ENCODE results near the gene CDX1. TPM values are rescaled to one million over a fixed set of nuclear protein-coding genes. Genes with fewer than 3 reads are reported as not detected.

The CDX1 gene
- total RNA-seq, 1 experiment from 2014 or later = 0.29 TPM

GRCh38 chr5:150197476-150197875, 30.9 kb downstream of the CDX1 start:
- Mint-ChIP-seq H3K27ac (ENCODE audit: unreplicated experiment) (no peak overlapping the region), H3K36me3 (ENCODE audit: insufficient read depth, unreplicated experiment) (no peaks in the 10 kb centered on the region), H3K9me3 (ENCODE audit: unreplicated experiment) (no peaks in the 10 kb centered on the region), H3K4me1 (ENCODE audit: low read depth, unreplicated experiment) (no peaks in the 10 kb centered on the region), H3K4me3 (ENCODE audit: unreplicated experiment) (no peak overlapping the region), H3K27me3 (ENCODE audit: insufficient read depth, unreplicated experiment) (no peaks in the 10 kb centered on the region)
- no peak for TF ChIP-seq CTCF (IDR thresholded peaks at IDR 0.05; ENCODE audit: insufficient read depth in 1 of 2, low read depth in 1 of 2, low read length in 1 of 2, severe bottlenecking in 1 of 2, unreplicated experiment in 1 of 2)
- H3K27me3 ChIP-seq (replicated peaks; ENCODE audit: control insufficient read depth, insufficient read depth, low read length) = no peaks in the 10 kb centered on the region
- no peak overlapping the region for H3K4me3 ChIP-seq (ENCODE audit: low read depth, low read length)
- no peak for DNase-seq
- H3K4me1 ChIP-seq = 0 out of 2 replicates have a peak, but pooled peaks cover 4% of the 10 kb centered on the region
- H3K36me3 ChIP-seq (ENCODE audit: control insufficient read depth, insufficient read depth, low read length) = no peaks in the 10 kb centered on the region
- CTCF ChIA-PET = no interaction called here
- no TSS peak for BruUV-seq (replicated peaks)
- POLR2A ChIA-PET = no interaction called here
- intact Hi-C loops (cut with micrococcal nuclease; ENCODE audit: unreplicated experiment) = no loop called here
- no peaks in the 10 kb centered on the region for H3K9me3 ChIP-seq

- no TSS peak for BruUV-seq (replicated peaks)
- H3K36me3 Mint-ChIP-seq (ENCODE audit: insufficient read depth, unreplicated experiment) = no peaks in the 10 kb centered on the region
- H3K4me1 Mint-ChIP-seq (ENCODE audit: low read depth, unreplicated experiment) = no peaks in the 10 kb centered on the region
- TF ChIP-seq CTCF (IDR thresholded peaks at IDR 0.05; ENCODE audit: insufficient read depth in 1 of 2, low read depth in 1 of 2, low read length in 1 of 2, severe bottlenecking in 1 of 2, unreplicated experiment in 1 of 2) = no peak
- H3K36me3 ChIP-seq (ENCODE audit: control insufficient read depth, insufficient read depth, low read length) = no peaks in the 10 kb centered on the region
- POLR2A ChIA-PET = no interaction called here
- CTCF ChIA-PET = no interaction called here
- no peaks in the 10 kb centered on the region for H3K27me3 ChIP-seq (replicated peaks; ENCODE audit: control insufficient read depth, insufficient read depth, low read length)
- H3K4me3 Mint-ChIP-seq (ENCODE audit: unreplicated experiment) = no peak overlapping the region
- H3K9me3 Mint-ChIP-seq (ENCODE audit: unreplicated experiment) = no peaks in the 10 kb centered on the region
- H3K27me3 Mint-ChIP-seq (ENCODE audit: insufficient read depth, unreplicated experiment) = no peaks in the 10 kb centered on the region
- DNase-seq = no peak
- H3K27ac Mint-ChIP-seq (ENCODE audit: unreplicated experiment) = no peak overlapping the region
- intact Hi-C loops (cut with micrococcal nuclease; ENCODE audit: unreplicated experiment) = no loop called here
- H3K4me1 ChIP-seq = no peaks in the 10 kb centered on the region
- H3K9me3 ChIP-seq = no peaks in the 10 kb centered on the region
- H3K4me3 ChIP-seq (ENCODE audit: low read depth, low read length) = no peak overlapping the region
Measured at GRCh38 chr5:150202501-150202900, 35.9 kb downstream of the CDX1 start.

GRCh38 chr5:150203832-150204589, 37.4 kb downstream of the CDX1 start:
- POLR2A ChIA-PET = no interaction called here
- H3K4me1 Mint-ChIP-seq (ENCODE audit: low read depth, unreplicated experiment) = peaks cover 6% of the 10 kb centered on the region
- no peaks in the 10 kb centered on the region for H3K36me3 ChIP-seq (ENCODE audit: control insufficient read depth, insufficient read depth, low read length)
- H3K27me3 Mint-ChIP-seq (ENCODE audit: insufficient read depth, unreplicated experiment) = no peaks in the 10 kb centered on the region
- no peaks in the 10 kb centered on the region for H3K9me3 ChIP-seq
- no peaks in the 10 kb centered on the region for H3K9me3 Mint-ChIP-seq (ENCODE audit: unreplicated experiment)
- no peaks in the 10 kb centered on the region for H3K36me3 Mint-ChIP-seq (ENCODE audit: insufficient read depth, unreplicated experiment)
- no peak for TF ChIP-seq CTCF (IDR thresholded peaks at IDR 0.05; ENCODE audit: insufficient read depth in 1 of 2, low read depth in 1 of 2, low read length in 1 of 2, severe bottlenecking in 1 of 2, unreplicated experiment in 1 of 2)
- CTCF ChIA-PET = no interaction called here
- BruUV-seq (replicated peaks) = no TSS peak
- H3K4me1 ChIP-seq = no peaks in the 10 kb centered on the region
- no peak overlapping the region for H3K4me3 ChIP-seq (ENCODE audit: low read depth, low read length)
- no peak for DNase-seq
- intact Hi-C loops (cut with micrococcal nuclease; ENCODE audit: unreplicated experiment) = no loop called here
- no peak overlapping the region for H3K4me3 Mint-ChIP-seq (ENCODE audit: unreplicated experiment)
- no peak overlapping the region for H3K27ac Mint-ChIP-seq (ENCODE audit: unreplicated experiment)
- no peaks in the 10 kb centered on the region for H3K27me3 ChIP-seq (replicated peaks; ENCODE audit: control insufficient read depth, insufficient read depth, low read length)

Data from Caco-2 (cell line).